NB4 (cell line): ENCODE measurements around the gene NEK1.

Experiments
- DNase-seq: peaks from one replicate; pipeline ENCODE4 v3.0.0; 2010; ENCODE audit warnings: low read depth
- H3K4me3 ChIP-seq: one replicate; pipeline ENCODE4 v1.5.1; 2011; ENCODE audit warnings: mild to moderate bottlenecking, low read depth, low read length, moderate library complexity
- CTCF ChIP-seq: IDR thresholded peaks from one replicate; pipeline ENCODE4 v1.5.1; 2012; ENCODE audit warnings: low read depth, low read length
- MAX ChIP-seq: IDR thresholded peaks from 2 replicates; pipeline ENCODE4 v1.6.1; 2011; ENCODE audit warnings: low read depth, low read length
- MYC ChIP-seq: IDR thresholded peaks from 2 replicates; pipeline ENCODE4 v1.6.1; 2011; ENCODE audit warnings: low read depth, low read length
- POLR2A ChIP-seq: IDR thresholded peaks from 2 replicates; pipeline ENCODE4 v1.6.1; 2011; ENCODE audit warnings: mild to moderate bottlenecking; ENCODE audit not compliant: insufficient read length; ENCODE audit errors: extremely low read depth

Gene NEK1

GRCh38 chr4:169658196-169658595, 45.8 kb upstream of the NEK1 start:
- no peak for DNase-seq
- TF ChIP-seq CTCF (no peak), POLR2A (no peak), MAX (no peak), MYC (no peak)
- no peak overlapping the region for H3K4me3 ChIP-seq

- DNase-seq: no peak
- no peak overlapping the region for H3K4me3 ChIP-seq
- no peak for TF ChIP-seq MYC
- no peak for TF ChIP-seq CTCF
- TF ChIP-seq POLR2A: no peak
- no peak for TF ChIP-seq MAX
These were observed 45.2 kb upstream of the NEK1 start for GRCh38 chr4:169657470-169658107.

GRCh38 chr4:169655401-169655800, 43.0 kb upstream of the NEK1 start:
- DNase-seq: no peak
- TF ChIP-seq POLR2A: no peak
- TF ChIP-seq MYC: no peak
- TF ChIP-seq MAX: no peak
- no peak for TF ChIP-seq CTCF
- no peak overlapping the region for H3K4me3 ChIP-seq

GRCh38 chr4:169652535-169652934, 40.2 kb upstream of the NEK1 start:
- no peak for DNase-seq
- TF ChIP-seq MAX (no peak), CTCF (no peak), POLR2A (no peak), MYC (no peak)
- no peak overlapping the region for H3K4me3 ChIP-seq

GRCh38 chr4:169650227-169650936, 38.0 kb upstream of the NEK1 start:
- H3K4me3 ChIP-seq: no peak overlapping the region
- TF ChIP-seq MAX (no peak), MYC (no peak), CTCF (no peak), POLR2A (no peak)
- no peak for DNase-seq
